ENCODE data around the gene NKX2-4. TPM values are rescaled to one million over a fixed set of nuclear protein-coding genes. Genes with fewer than 3 reads are reported as not detected.

Gene NKX2-4
- total RNA-seq, 2 experiments from 2014 or later = not detected

GRCh38 chr20:21377701-21378100 lies 19.6 kb downstream of the NKX2-4 start:
- H2AFZ ChIP-seq (ENCODE audit: low read length) = no peak overlapping the region
- peaks cover 74% of the 10 kb centered on the region for H3K36me3 ChIP-seq (ENCODE audit: insufficient read depth, low read length)
- H3K27ac ChIP-seq (ENCODE audit: low read depth, low read length, poor library complexity, severe bottlenecking) = no peak overlapping the region
- H3K9me3 ChIP-seq (ENCODE audit: low read length) = no peaks in the 10 kb centered on the region
- POLR2A ChIA-PET = interaction anchor here (0.6 to 1.1 kb wide), 2 partner anchors 14 to 597 kb away, joined by 3 read pairs; no protein-coding TSS in a partner anchor
- DNase-seq (ENCODE audit: low spot score) = no peak
- H3K4me3 ChIP-seq (ENCODE audit: low read depth, low read length, poor library complexity, severe bottlenecking) = no peak overlapping the region
- TF ChIP-seq EZH2phosphoT487 (IDR thresholded peaks at IDR 0.05; ENCODE audit: borderline replicate concordance, low read depth, low read length) (no peak), CTCF (conservative IDR thresholded peaks at IDR 0.05; ENCODE audit: low read length) (no peak)
- H3K9me2 ChIP-seq (ENCODE audit: insufficient read depth, low read length) = no peaks in the 10 kb centered on the region
- intact Hi-C loops (cut with micrococcal nuclease; ENCODE audit: unreplicated experiment) = no loop called here
- H3K4me1 ChIP-seq (ENCODE audit: insufficient read depth, low read length, poor library complexity, severe bottlenecking) = no peaks in the 10 kb centered on the region
- no peak overlapping the region for H3K4me2 ChIP-seq (ENCODE audit: low read length)
- CTCF ChIA-PET (ENCODE audit: unreplicated experiment) = no interaction called here
- peaks cover 20% of the 10 kb centered on the region; the same call in 1 of the 2 replicates for H3K79me2 ChIP-seq (ENCODE audit: insufficient read depth, low read depth, low read length)
- BruUV-seq (replicated peaks) = no TSS peak
- H4K20me1 ChIP-seq (ENCODE audit: insufficient read depth, low read length) = 0 out of 2 replicates have a peak, but pooled peaks cover 4% of the 10 kb centered on the region

GRCh38 chr20:21376626-21377025 lies 20.7 kb downstream of the NKX2-4 start:
- Histone ChIP-seq H3K9me3 (ENCODE audit: low read length) (no peaks in the 10 kb centered on the region), H3K4me1 (ENCODE audit: insufficient read depth, low read length, poor library complexity, severe bottlenecking) (no peaks in the 10 kb centered on the region), H3K4me2 (ENCODE audit: low read length) (no peak overlapping the region), H3K27ac (ENCODE audit: low read depth, low read length, poor library complexity, severe bottlenecking) (no peak overlapping the region), H3K9me2 (ENCODE audit: insufficient read depth, low read length) (no peaks in the 10 kb centered on the region), H3K4me3 (ENCODE audit: low read depth, low read length, poor library complexity, severe bottlenecking) (no peak overlapping the region), H2AFZ (ENCODE audit: low read length) (no peak overlapping the region), H4K20me1 (ENCODE audit: insufficient read depth, low read length) (0 out of 2 replicates have a peak, but pooled peaks cover 4% of the 10 kb centered on the region), H3K79me2 (ENCODE audit: insufficient read depth, low read depth, low read length) (peaks cover 27% of the 10 kb centered on the region; the same call in 1 of the 2 replicates), H3K36me3 (ENCODE audit: insufficient read depth, low read length) (peaks cover 70% of the 10 kb centered on the region)
- POLR2A ChIA-PET = interaction anchor here (0.6 to 0.7 kb wide), 2 partner anchors 107 to 1243 kb away, joined by 3 read pairs; no protein-coding TSS in a partner anchor
- TF ChIP-seq CTCF (conservative IDR thresholded peaks at IDR 0.05; ENCODE audit: low read length) = no peak
- no peak for TF ChIP-seq EZH2phosphoT487 (IDR thresholded peaks at IDR 0.05; ENCODE audit: borderline replicate concordance, low read depth, low read length)
- no peak for DNase-seq (ENCODE audit: low spot score)
- intact Hi-C loops (cut with micrococcal nuclease; ENCODE audit: unreplicated experiment) = no loop called here
- CTCF ChIA-PET (ENCODE audit: unreplicated experiment) = no interaction called here
- BruUV-seq (replicated peaks) = no TSS peak

GRCh38 chr20:21373436-21373835 lies 23.9 kb downstream of the NKX2-4 start:
- no peaks in the 10 kb centered on the region for H4K20me1 ChIP-seq (ENCODE audit: insufficient read depth, low read length)

More at GRCh38 chr20:21373436-21373835, 23.9 kb downstream of the NKX2-4 start:
- Histone ChIP-seq H3K4me1 (ENCODE audit: insufficient read depth, low read length, poor library complexity, severe bottlenecking) (no peaks in the 10 kb centered on the region), H3K9me2 (ENCODE audit: insufficient read depth, low read length) (no peaks in the 10 kb centered on the region), H3K79me2 (ENCODE audit: insufficient read depth, low read depth, low read length) (peaks cover 30% of the 10 kb centered on the region; the same call in 1 of the 2 replicates), H2AFZ (ENCODE audit: low read length) (no peak overlapping the region), H3K9me3 (ENCODE audit: low read length) (no peaks in the 10 kb centered on the region), H3K36me3 (ENCODE audit: insufficient read depth, low read length) (peaks cover 70% of the 10 kb centered on the region), H3K4me2 (ENCODE audit: low read length) (no peak overlapping the region), H3K4me3 (ENCODE audit: low read depth, low read length, poor library complexity, severe bottlenecking) (no peak overlapping the region), H3K27ac (ENCODE audit: low read depth, low read length, poor library complexity, severe bottlenecking) (no peak overlapping the region)
- TF ChIP-seq EZH2phosphoT487 (IDR thresholded peaks at IDR 0.05; ENCODE audit: borderline replicate concordance, low read depth, low read length) = no peak
- ChIA-PET CTCF (ENCODE audit: unreplicated experiment) (no interaction called here), POLR2A (interaction anchor here (0.6 to 0.8 kb wide), 2 partner anchors 48 to 888 kb away, joined by 4 read pairs; no protein-coding TSS in a partner anchor)
- intact Hi-C loops (cut with micrococcal nuclease; ENCODE audit: unreplicated experiment) = no loop called here
- DNase-seq (ENCODE audit: low spot score) = no peak
- no TSS peak for BruUV-seq (replicated peaks)

Data from OCI-LY7 (cell line).